ENCODE data around the gene GRIN2A.

The GRIN2A gene

DNA sequence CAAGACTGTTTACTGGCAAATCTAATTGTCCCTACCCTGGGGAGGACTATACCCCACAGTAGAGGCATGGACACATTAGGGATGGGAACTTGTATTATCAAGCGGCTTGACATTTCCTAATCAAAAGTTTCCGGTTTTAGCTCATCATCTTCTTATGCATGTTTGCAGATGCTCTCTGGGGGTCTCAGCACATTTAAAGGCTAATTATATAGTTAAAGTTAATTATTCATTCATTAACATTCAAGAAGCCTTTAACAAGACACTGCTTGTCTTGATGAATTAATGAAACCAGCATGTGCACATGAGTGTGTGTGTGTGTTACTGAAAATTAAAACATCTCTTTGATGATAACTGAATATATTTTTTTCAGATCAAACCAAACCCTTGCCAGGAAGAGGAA is 377.1 kb downstream of the GRIN2A start:
- DNase-seq, result no peak

DNA sequence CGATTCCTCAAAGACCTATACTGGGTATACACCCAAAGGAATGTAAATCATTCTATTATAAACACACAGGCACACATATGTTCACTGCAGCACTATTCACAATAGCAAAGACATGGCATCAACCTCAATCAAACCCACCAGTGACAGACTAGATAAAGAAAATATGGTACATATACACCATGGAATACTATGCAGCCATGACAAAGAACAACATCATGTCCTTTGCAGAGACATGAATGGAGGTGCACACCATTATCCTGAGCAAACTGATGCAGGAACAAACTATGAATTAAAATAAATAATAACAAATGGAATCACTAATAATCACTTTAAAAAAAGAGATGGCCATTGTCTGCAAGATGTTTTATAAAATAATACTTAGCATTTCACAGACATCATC is 380.1 kb downstream of the GRIN2A start:
- no peak for DNase-seq

DNA sequence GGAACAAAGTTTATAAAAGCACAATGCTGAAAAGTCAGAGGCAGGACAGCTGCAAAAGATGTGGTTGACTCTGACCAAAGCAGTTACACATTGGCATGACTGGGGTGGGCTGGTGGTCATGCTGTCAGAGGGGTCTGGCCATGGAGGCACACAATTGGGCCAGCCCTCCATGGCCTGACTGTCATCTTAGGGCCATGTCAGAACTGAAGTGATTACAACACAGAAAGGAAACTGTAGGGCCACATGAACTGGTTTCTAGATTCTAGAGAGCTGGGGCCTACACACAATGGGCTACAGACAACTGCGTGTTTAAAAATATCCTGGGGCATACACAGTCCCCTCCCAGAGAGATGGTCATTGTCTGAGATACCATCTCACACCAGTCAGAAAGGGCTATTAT is 380.6 kb downstream of the GRIN2A start:
- no peak for DNase-seq

DNA sequence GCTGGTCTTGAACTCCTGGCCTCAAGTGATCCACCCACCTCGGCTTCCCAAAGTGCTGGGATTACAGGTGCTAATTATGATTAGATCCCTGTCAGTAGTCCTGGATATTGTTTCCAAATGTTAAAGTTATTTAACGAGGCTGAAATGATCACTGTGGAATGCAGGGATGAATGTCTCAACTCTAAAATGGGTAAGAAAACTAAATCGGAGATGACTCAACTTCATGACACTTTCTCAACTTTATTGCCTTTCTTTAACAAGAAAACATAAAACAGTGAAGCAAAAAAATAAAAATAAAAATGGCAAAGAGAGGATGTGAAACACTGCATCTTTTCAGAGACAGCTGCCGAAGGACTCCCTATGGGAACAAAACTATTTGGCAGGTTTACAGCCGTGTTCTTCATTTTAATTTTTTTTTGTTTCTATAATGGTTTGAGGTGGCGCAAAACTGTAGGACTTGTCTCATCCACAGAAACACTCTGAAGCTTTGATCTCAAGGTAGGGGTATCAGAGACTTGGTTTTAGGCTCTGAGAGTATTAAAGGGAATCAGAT is 382.0 kb downstream of the GRIN2A start:
- no peak for DNase-seq

DNA sequence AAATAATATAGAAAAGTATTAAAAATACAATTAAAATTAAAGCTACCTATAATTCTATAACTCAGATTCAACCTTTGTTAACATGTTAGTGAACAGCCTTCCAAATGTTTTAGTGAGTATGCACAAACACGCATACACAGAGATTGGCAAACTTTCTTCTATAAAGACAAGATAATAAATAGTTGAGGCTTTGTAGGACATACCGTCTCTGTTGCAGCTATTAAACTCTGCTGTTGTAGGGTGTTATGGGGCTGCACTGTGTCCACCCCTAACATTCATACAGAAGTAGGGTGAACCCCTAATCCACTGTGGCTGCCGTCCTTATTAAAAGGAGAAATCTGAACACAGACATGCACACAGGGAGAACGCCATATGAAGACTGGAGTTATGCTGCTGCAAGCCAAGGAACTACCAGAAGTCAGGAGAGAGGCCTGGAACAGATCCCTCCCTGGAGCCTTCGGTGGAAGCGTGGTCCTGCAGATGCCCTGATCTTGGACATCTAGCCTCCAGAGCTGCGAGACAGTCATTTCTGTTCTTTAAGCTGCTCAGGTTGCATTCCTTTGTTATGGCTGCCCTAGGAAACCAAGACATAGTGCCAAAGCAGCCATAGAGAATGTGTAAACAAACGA is 383.2 kb downstream of the GRIN2A start:
- DNase-seq, result no peak

DNA sequence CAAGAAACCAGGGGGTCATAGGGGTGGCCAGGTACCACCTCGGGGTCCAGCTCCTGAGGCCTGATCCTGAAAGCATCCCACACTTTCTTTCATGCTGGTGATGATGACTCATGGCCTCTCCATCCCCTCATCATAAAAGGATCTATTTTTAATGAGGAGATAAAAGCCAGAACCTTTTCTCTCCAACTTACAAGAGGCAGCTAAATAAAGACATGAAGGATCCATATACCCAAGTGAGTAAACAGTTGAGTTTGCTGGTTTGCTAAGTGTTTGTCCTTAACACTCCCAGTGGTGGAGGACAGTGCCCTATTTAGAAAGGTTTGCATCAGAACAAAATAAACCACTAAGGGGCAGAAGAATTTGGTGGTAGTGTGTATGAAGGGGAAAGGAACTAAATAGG is 383.8 kb downstream of the GRIN2A start:
- no peak for DNase-seq

DNA sequence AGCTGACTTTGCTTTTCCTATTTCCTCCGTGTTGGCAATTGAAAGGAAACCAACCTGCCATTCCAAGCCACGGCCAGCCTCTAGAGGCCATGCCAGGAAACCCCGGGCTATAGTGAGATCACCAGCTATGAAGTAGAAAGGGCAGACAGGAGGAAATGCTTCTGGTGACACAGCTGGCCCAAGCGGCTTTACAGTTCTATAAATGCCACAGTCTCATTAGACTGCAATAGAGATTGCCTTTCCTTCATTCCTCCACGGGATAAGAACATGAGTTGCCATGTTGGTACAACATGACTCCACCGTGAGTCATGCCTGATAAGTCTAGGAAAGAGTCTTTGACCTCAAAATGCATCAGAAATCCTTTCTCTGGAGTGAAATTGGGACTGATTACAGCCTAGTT is 384.9 kb downstream of the GRIN2A start:
- DNase-seq, result no peak

DNA sequence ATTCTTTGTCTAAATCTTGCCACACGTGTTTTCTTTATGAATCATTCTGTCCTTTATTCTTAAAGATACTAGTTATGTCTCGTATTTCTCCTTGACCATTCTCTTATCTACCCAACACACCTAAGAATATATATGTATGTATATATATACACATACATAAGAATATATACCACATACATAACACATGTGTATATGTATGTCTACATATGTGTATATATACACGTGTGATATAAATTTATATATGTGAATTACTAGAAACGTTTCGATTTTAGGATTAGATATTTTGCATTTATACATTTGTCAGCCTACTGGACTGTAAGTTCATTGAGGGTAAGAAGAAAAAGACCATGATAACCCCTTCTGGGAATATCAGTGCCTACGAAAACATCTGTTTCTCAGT is 388.6 kb downstream of the GRIN2A start:
- no peak for DNase-seq

DNA sequence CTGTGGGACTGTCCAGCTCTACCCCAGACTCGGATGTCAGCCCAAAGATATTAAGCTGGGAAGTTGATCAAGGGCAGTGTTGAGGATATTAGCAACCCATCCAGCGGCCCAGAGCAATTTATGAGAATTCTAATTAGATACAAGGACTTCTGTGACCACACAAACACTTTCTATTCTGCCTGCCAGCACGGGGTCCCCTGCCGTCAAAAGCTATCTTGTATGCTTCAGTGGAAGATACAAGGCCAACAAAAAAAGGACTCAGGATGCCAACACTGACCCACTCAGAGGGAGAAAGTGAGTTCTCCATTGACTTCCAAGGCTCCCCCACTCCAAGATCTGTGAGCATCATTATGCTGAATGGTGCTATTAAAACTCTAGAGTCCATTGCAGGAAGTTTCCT is 390.7 kb downstream of the GRIN2A start:
- DNase-seq, result peak; percentile 50

DNA sequence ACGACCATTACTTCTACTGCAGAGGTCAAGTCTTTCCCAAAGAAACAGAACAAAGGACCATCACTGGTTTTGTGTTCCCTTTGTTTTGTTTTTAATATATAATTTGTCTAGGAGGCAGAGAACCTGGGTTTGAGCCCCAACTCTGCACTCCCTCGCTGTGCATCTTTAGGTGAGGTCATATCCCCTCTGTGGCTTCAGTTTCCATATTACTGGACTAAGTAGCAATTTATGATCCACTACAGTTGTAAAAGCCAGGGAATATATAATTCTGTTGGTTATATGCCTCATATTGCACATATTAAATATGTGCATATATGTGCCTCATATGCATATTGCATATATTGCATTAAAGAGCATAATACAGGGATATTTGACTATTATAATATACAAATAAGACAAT is 392.0 kb downstream of the GRIN2A start:
- no peak for DNase-seq

DNA sequence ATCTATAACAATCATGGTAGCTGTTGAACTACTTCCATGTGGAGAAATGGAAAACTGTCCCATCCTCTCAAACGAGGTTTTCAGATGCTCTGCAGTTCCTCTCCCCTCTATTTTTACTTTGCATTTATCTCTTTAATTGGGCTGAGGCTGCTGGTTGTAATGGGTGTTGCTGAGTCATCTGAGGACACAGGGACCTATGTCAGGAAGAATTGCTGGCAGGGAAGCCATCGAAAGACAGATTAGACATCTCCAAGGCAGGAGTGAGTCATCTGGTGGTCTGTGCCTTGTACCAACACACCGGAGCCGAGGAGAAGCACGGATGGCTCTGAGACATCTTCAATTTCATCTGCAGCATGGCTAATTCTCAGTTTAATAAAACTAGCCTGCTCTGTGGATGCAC is 394.5 kb downstream of the GRIN2A start:
- no peak for DNase-seq

DNA sequence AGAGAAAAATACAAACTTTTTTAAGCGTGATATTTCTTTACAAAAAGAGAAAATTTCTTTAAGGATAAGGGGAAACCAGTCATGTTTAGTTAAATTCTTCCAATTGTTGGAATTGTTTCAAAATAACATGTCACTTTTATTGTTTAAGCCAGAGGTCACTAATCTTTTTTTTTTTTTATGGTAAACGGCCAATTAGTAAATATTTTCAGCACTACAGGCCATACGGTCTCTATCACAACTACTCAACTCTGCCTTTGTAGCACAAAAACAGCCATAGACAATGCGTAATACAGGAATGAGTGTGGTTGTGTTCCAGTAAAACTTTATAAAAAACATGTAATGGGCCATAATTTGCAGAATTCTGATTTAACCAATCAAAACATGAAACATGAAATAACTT is 401.4 kb downstream of the GRIN2A start:
- DNase-seq, result no peak

DNA sequence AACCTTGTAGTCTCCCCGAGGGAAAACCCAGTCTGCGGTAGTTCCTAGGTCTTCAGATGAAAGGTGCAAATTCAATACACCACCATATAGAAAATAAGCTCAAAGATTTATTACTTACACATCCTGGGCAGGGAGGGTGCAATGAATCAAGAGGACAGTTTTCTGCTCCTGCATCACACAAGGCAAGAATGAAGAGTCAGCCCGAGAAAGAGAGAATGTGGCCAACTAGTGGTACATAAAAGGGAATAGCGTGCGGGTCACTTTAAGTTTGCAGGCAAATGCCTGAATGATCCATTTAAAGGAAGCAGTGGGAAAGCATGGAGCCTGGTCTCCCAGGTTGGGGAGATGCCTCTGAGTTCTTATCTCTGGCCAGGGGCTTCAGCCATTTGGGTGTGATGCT is 403.4 kb downstream of the GRIN2A start:
- DNase-seq, result no peak

DNA sequence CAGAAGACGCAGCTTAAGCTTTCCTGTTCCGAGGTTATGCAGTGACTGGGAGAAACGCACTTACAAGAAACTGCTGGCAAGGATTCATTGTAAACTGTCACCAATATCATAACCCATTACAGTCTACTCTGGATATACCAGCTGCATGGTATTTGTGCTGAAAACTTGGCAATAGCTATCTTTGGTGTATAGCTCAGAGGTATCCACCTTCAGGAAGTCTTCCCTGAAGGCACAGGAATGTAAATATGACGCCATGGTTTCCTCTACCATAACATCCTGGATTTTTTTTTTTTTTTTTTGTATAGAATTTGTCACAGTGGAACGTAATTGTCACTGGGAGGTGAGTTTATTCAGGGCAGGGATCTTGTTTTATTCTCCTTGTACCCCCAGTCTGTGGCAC is 406.2 kb downstream of the GRIN2A start:
- DNase-seq, result no peak

DNA sequence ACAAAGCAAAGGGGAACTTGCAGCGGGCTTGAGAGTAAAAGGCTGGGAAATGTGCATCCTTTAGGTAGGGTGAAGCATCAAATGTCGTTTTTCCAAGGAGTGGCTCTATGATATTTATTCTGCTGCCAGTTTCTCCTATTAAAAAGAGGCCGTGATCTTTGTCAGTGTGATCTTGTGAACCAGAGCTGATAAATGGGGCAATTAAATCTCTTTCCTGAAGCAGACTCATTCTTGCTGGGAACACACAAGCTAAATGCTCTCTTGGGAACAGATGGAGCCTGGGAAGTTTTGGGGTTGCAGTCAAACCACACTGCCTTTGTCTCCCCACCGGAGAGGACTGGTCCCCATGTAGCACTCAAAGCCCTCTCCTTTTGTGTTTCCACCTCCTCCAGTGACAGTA is 408.9 kb downstream of the GRIN2A start:
- DNase-seq, result no peak

DNA sequence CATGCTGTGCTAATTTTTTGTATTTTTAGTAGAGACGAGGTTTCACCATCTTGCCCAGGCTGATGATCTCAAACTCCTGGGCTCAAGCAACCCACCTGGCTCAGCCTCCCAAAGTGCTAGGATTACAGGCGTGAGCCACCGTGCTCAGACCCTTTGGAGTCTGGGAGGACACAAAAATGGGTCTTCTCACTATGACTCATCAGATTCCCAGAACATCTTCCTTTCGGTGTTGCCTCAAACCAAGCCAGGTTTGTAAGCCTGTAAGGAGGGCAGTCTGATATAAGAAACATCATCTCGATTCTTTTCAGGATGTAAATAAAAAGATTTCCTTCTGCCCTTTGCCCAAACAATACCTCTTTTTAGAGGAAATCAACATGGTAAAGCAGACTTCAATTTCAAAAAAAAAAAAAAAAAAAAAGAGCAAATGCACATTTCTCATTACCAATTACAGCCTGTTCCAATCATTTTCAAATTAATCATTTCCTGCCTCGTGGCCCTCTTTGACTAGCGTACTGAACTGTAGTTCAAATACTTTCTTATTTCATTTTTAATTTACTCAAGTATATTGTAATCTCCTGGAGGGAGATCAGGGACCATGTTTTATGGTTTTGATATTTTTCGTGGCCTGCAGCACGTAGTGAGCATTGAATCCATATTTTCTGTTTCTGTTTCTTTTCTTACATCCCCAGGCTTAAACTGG is 409.6 kb downstream of the GRIN2A start:
- no peak for DNase-seq

DNA sequence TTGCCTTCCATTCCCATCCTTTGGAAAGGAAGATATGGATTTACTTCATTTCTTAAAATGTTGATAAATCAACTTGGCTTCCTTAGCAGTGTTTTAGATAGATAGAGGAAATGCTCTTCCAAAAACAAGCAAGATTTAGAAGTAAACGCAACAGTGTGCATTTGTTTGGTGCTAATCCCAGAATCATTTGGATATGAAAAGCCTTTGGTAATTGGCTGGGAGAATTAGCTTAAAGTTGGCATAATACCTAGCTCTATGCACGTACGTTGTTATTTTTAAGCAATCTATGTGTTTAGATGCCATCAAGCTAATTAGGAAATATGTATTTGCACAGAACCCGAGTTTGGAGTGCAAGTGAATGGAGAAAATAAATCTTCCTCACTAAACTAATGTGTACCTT is 415.3 kb downstream of the GRIN2A start:
- DNase-seq, result no peak

DNA sequence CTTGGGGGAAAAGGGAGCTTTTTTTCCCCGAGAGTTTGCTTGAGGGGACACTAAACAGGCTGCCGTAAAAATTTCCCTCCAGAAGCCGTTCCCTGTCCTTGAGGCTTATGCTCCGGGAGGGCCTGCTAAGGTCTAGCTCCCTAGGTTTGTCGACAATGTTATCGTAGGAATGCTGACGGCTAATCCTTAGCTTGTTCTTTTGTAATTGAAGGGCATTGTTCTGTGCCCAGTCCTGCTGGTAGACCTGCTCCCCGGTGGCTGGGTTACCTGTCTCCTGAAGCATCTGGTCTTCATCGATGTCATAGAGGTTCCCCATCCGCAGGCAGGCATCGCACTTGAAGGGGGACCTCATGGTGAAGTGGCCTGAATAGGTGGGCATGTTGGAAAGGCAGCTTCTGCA is 418.7 kb downstream of the GRIN2A start:
- DNase-seq, result no peak

DNA sequence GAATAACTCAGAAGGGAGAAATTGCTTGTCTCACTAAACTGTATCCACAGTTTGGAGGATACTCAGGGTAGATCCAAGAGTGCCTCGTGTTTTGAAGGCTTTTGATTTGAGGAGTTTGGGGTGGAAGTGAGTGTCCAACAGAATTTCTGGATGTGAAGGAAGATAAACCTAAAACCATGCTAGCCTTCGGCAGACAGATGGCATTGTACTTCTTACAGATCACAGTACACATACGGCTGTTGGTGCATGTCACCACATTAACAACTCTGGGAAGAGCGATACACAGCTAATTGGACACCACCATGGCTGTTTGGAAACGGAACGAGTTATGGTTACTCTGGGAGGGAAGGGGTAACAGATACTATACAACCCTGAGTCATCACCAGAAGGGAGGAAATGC is 420.4 kb downstream of the GRIN2A start:
- DNase-seq, result no peak

DNA sequence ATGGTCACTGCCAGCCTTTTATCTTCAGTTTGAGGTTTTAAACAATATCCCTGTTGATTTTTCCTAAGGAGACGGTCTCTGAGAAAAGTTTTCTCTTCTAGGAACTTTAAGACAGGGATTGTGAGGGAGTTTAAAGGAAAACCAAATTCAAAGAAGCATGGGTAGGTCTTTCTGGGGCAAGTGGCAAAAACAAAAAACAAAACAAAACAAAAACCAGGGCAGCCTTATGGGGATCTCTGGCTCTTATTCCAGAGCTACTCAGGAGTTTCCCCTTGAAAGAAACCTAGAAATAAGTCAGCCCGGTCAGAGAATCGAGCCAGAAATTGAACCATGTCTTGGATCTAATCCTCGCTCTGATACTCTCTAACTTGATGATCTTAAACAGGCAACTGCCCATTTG is 424.5 kb downstream of the GRIN2A start:
- DNase-seq, result no peak

DNA sequence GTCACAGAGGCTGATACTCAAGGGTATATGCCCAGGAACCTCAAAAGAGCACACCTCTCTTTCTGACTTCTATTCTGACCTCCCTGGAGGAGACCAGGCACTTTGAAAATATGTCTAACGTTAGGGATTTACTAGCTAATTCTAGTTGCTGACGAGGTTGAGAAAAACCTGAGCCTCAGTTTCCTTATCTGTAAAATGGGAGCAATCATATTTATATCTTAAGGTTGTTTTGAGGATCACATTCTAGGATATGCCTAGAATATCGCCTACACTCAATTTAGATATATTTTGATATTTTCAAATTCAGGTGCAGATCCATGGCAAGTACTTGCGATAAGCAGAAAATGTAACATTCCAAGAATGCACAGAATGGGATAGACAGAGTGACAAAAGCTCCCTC is 425.8 kb downstream of the GRIN2A start:
- no peak for DNase-seq

DNA sequence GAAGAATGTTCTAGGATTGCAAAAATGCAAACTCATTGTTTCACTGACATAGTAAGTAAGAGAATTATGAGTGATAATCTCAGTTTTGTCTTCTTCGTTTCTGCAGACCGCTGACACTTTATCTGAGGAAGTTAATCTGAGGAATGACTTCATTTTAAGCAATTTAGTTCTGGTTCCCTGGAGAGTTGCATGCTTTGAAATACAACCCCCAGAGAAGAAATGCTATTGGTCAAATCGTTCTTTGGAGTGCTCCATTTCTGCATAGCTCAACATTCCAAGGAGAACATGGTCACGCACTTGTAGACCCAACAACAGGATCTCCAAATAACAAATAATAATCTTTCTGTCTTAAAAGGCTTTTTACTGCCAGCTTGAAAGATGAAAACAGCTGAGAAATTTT is 427.1 kb downstream of the GRIN2A start:
- no peak for DNase-seq

DNA sequence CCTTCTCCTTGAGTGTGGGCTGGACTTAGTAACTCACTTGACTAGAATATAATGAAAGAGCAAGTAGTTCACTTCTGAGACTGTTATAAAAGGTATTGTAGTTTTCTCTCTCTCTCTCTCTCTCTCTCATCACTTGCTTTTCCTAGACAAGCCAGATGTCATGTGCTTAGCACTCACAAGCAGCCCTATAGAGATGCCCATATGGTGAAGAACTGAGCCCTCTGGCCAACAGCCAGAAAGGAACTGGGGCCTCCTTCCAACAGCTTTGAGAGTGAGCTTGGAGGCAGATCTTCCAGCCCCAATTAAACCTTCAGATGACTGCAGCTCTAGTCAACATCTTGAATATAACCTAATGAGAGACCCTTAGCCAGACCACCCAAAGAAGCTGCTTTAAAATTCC is 440.5 kb downstream of the GRIN2A start:
- no peak for DNase-seq

DNA sequence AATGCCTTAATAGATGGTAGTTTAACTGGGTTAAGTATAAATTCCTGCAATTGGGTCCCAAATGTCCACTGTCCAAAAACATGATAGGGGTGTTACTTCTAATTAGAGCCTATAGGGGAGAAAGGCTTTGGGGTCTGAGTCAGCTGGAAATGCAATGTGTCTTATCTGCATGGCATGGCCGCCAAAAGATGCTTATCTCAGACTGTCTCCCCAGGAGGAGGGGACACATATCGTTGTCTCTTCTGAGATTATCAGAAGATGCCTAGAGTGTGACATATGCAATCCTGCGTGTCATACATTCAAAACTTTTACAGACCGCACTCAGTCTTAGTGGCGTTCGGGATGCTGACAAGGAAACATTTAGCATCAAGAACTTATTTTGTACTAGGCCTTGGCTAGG is 442.9 kb downstream of the GRIN2A start:
- DNase-seq, result no peak

DNA sequence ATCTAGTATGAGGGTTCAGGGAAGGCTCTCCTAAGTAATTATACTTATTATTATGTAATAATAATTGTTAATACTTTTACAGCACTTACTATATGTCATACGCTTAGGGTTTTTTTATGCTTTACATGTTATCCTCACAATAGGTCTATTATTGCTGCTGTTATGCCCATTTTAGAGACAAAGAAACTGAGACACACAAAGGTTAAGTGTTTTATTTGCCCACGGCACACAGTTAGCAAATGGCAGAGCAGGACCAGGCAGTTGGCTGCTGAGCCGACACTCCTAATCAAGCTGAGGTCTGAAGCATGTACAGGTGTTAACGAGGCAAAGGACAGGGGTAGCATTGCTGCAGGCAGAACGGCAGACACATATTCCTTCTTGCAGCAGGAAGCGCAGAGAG is 443.5 kb downstream of the GRIN2A start:
- DNase-seq, result no peak
